Mesendoderm (in vitro differentiated cells): Measurements from ENCODE around the gene PROS1. TPM values are rescaled to one million over a fixed set of nuclear protein-coding genes. Genes with fewer than 3 reads are reported as not detected.

Experiments
- small RNA-seq: library from polyadenylated mRNA; stranded (forward); fragments of <200 nt; extraction: miRNeasy Mini kit (QIAGEN cat#:217004); gene quantifications from one replicate; pipeline ENCODE3, GENCODE V24; 2013; ENCODE audit not compliant: insufficient read depth

PROS1 gene

Small RNA genes lying within 50 kb of the gene (small RNA-seq; reads per million reads assigned to genes)
- gene RF00019 = not detected
- gene RNU6-488P = not detected
- gene RNU6-511P = not detected
